ENCODE measurements around the gene CCL3. TPM values are rescaled to one million over a fixed set of nuclear protein-coding genes. Genes with fewer than 3 reads are reported as not detected.
"Not testable (repeated sequence)": the region's sequence is repeated elsewhere in the genome, so short reads cannot be mapped to it uniquely, and the experiment has no call there.

CCL3 gene
- total and polyA plus RNA-seq, 7 experiments from 2014 or later = 1.6 to 72.5 (median 44.0) TPM; not detected in 2

DNA sequence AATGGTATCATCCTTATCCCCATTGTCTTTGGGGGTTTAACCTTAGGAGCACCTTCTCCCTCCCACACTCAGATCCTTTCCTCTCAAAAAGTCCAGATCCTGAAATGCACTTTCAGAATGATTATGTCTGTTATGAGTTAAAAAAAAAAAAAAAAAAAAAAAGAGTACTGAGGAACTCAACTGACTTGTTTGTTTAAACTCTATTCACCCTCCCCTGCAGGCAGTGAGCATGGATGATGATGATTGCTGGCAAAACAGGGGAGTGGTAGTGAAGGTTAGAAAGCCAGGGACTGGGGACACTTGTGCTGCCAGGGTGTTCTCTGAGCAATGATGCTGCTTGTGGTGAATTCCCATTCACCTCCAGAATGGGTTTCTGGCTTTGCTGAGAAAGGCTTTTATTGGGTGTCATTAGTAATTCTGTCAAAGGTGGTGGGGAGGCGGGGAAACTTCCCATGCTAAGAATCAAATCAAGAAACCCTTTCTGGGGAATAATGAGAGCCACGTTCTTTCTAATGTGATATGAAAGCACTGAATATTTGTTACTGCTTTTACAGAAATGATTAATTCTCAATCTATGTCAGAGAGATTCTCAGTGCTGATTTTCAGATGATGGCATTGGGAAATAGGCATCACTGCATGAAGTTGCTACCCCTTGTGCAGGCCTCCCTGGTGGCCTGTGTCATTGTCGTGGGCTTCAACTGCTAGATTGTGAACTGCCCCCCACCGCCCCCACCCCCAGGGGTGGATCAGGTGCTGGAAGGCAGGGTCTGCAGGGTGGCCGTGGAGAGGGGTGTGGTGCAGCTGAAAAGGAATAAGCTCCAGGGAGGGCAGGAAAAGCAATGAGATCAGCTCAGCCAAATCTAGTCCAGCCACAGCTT, 27.8 kb upstream of the CCL3 start:
- Histone ChIP-seq H3K9me3 (ENCODE audit: control insufficient read depth in 2 of 3, low read length in 3 of 3) (no peaks in the 10 kb centered on the region), H3K27ac (ENCODE audit: low read depth, low read length) (no peak overlapping the region), H3K4me3 (ENCODE audit: low read length) (no peak overlapping the region), H3K27me3 (ENCODE audit: control insufficient read depth in 2 of 2, insufficient read depth in 2 of 2, low read length in 2 of 2) (no peaks in the 10 kb centered on the region), H3K36me3 (ENCODE audit: control insufficient read depth in 2 of 3, insufficient read depth in 3 of 3, low read length in 3 of 3) (no peaks in the 10 kb centered on the region), H3K4me1 (ENCODE audit: control insufficient read depth in 2 of 2, insufficient read depth in 2 of 2, low read length in 2 of 2) (no peaks in the 10 kb centered on the region)
- H3K27me3 Mint-ChIP-seq = peaks cover 0 to 20% (median 11%) of the 10 kb centered on the region in 5 donors
- no peak for DNase-seq
- no peak for ATAC-seq
- intact Hi-C loops (cut with micrococcal nuclease) = loop anchor here in 1 of 2 donors (10.0 kb wide), 1 partner anchor 67 kb away; no protein-coding TSS in a partner anchor
- no peaks in the 10 kb centered on the region for H3K4me1 Mint-ChIP-seq
- ChIA-PET CTCF (interaction anchor here (1.2 kb wide), 1 partner anchor 29 kb away, joined by 5 read pairs; no protein-coding TSS in a partner anchor), POLR2A (no interaction called here)
- no peak overlapping the region for H3K27ac Mint-ChIP-seq
- H3K9me3 Mint-ChIP-seq = peaks cover 0 to 8% (median 1%) of the 10 kb centered on the region in 11 donors
- no peaks in the 10 kb centered on the region for H3K36me3 Mint-ChIP-seq
- no peak overlapping the region for H3K4me3 Mint-ChIP-seq

GRCh38 chr17:36115649-36115977, 25.7 kb upstream of the CCL3 start:
- H3K4me1 ChIP-seq (ENCODE audit: control insufficient read depth in 2 of 2, insufficient read depth in 2 of 2, low read length in 2 of 2); H3K27ac ChIP-seq (ENCODE audit: low read depth, low read length); H3K27ac Mint-ChIP-seq; H3K36me3 Mint-ChIP-seq; ATAC-seq; DNase-seq; H3K9me3 ChIP-seq (ENCODE audit: control insufficient read depth in 2 of 3, low read length in 3 of 3); POLR2A ChIA-PET; H3K4me1 Mint-ChIP-seq; H3K4me3 ChIP-seq (ENCODE audit: low read length); H3K9me3 Mint-ChIP-seq; CTCF ChIA-PET; H3K36me3 ChIP-seq (ENCODE audit: control insufficient read depth in 2 of 3, insufficient read depth in 3 of 3, low read length in 3 of 3); H3K4me3 Mint-ChIP-seq; H3K27me3 ChIP-seq (ENCODE audit: control insufficient read depth in 2 of 2, insufficient read depth in 2 of 2, low read length in 2 of 2): not testable (repeated sequence)
- intact Hi-C loops (cut with micrococcal nuclease) = loop anchor here in 1 of 2 donors (10.0 kb wide), 1 partner anchor 69 kb away; no protein-coding TSS in a partner anchor
- H3K27me3 Mint-ChIP-seq = peaks cover 0 to 25% (median 5%) of the 10 kb centered on the region in 5 donors

GRCh38 chr17:36114971-36115648, 25.2 kb upstream of the CCL3 start:
- H3K36me3 Mint-ChIP-seq; CTCF ChIA-PET; H3K4me3 ChIP-seq (ENCODE audit: low read length); ATAC-seq; H3K4me1 ChIP-seq (ENCODE audit: control insufficient read depth in 2 of 2, insufficient read depth in 2 of 2, low read length in 2 of 2); POLR2A ChIA-PET; H3K27ac ChIP-seq (ENCODE audit: low read depth, low read length); H3K36me3 ChIP-seq (ENCODE audit: control insufficient read depth in 2 of 3, insufficient read depth in 3 of 3, low read length in 3 of 3); H3K27ac Mint-ChIP-seq; H3K4me3 Mint-ChIP-seq; DNase-seq; H3K4me1 Mint-ChIP-seq; H3K9me3 Mint-ChIP-seq; H3K27me3 ChIP-seq (ENCODE audit: control insufficient read depth in 2 of 2, insufficient read depth in 2 of 2, low read length in 2 of 2); H3K9me3 ChIP-seq (ENCODE audit: control insufficient read depth in 2 of 3, low read length in 3 of 3): not testable (repeated sequence)
- intact Hi-C loops (cut with micrococcal nuclease) = loop anchor here in 1 of 2 donors (10.0 kb wide), 1 partner anchor 70 kb away; no protein-coding TSS in a partner anchor
- peaks cover 0 to 26% (median 6%) of the 10 kb centered on the region in 5 donors for H3K27me3 Mint-ChIP-seq

DNA sequence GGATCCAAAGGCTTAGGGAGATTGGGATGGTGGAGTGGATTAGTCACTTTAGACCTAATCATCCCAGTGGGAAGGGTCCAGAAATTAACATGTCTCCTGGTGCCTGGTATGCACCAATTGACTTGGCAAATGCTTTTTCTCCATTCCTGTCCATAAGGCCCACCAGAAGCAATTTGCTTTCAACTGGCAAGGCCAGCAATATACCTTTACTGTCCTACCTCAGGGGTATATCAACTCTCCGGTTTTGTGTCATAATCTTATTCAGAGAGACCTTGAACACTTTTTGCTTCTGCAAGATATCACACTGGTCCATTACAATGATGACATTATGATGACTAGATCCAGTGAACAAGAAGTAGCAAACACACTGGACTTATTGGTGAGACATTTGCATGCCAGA, 23.2 kb upstream of the CCL3 start:
- H3K4me3 ChIP-seq (ENCODE audit: low read length); POLR2A ChIA-PET; H3K9me3 ChIP-seq (ENCODE audit: control insufficient read depth in 2 of 3, low read length in 3 of 3); H3K4me1 Mint-ChIP-seq; ATAC-seq; H3K27ac ChIP-seq (ENCODE audit: low read depth, low read length); H3K4me3 Mint-ChIP-seq; H3K36me3 ChIP-seq (ENCODE audit: control insufficient read depth in 2 of 3, insufficient read depth in 3 of 3, low read length in 3 of 3); CTCF ChIA-PET; DNase-seq; H3K27ac Mint-ChIP-seq; H3K27me3 ChIP-seq (ENCODE audit: control insufficient read depth in 2 of 2, insufficient read depth in 2 of 2, low read length in 2 of 2); H3K36me3 Mint-ChIP-seq; H3K9me3 Mint-ChIP-seq: not testable (repeated sequence)
- intact Hi-C loops (cut with micrococcal nuclease) = loop anchor here in 1 of 2 donors (10.0 kb wide), 1 partner anchor 72 kb away; no protein-coding TSS in a partner anchor
- peaks cover 6 to 29% (median 12%) of the 10 kb centered on the region in 5 donors for H3K27me3 Mint-ChIP-seq
- H3K4me1 ChIP-seq (ENCODE audit: control insufficient read depth in 2 of 2, insufficient read depth in 2 of 2, low read length in 2 of 2) = peaks cover 0 to 11% of the 10 kb centered on the region in 2 donors

GRCh38 chr17:36112572-36112971, 22.6 kb upstream of the CCL3 start:
- H3K27ac Mint-ChIP-seq = no peak overlapping the region
- Histone ChIP-seq H3K9me3 (ENCODE audit: control insufficient read depth in 2 of 3, low read length in 3 of 3) (no peaks in the 10 kb centered on the region), H3K27me3 (ENCODE audit: control insufficient read depth in 2 of 2, insufficient read depth in 2 of 2, low read length in 2 of 2) (no peaks in the 10 kb centered on the region), H3K27ac (ENCODE audit: low read depth, low read length) (no peak overlapping the region), H3K36me3 (ENCODE audit: control insufficient read depth in 2 of 3, insufficient read depth in 3 of 3, low read length in 3 of 3) (no peaks in the 10 kb centered on the region), H3K4me3 (ENCODE audit: low read length) (no peak overlapping the region), H3K4me1 (ENCODE audit: control insufficient read depth in 2 of 2, insufficient read depth in 2 of 2, low read length in 2 of 2) (peaks cover 0 to 16% of the 10 kb centered on the region in 2 donors)
- POLR2A ChIA-PET = no interaction called here
- no peaks in the 10 kb centered on the region for H3K36me3 Mint-ChIP-seq
- no peak for ATAC-seq
- H3K9me3 Mint-ChIP-seq = peaks cover 0 to 8% (median 0%) of the 10 kb centered on the region in 11 donors
- DNase-seq = no peak
- H3K27me3 Mint-ChIP-seq = peaks cover 6 to 29% (median 12%) of the 10 kb centered on the region in 5 donors
- CTCF ChIA-PET = no interaction called here
- peaks cover 0 to 2% (median 0%) of the 10 kb centered on the region in 7 donors for H3K4me1 Mint-ChIP-seq
- no peak overlapping the region for H3K4me3 Mint-ChIP-seq
- intact Hi-C loops (cut with micrococcal nuclease) = loop anchor here in 1 of 2 donors (10.0 kb wide), 1 partner anchor 72 kb away; no protein-coding TSS in a partner anchor

GRCh38 chr17:36111068-36111490, 21.1 kb upstream of the CCL3 start:
- no peaks in the 10 kb centered on the region for H3K9me3 ChIP-seq (ENCODE audit: control insufficient read depth in 2 of 3, low read length in 3 of 3)
- POLR2A ChIA-PET = no interaction called here
- no peak for DNase-seq
- peaks cover 0 to 31% of the 10 kb centered on the region in 2 donors for H3K4me1 ChIP-seq (ENCODE audit: control insufficient read depth in 2 of 2, insufficient read depth in 2 of 2, low read length in 2 of 2)
- H3K36me3 Mint-ChIP-seq = no peaks in the 10 kb centered on the region
- H3K27me3 ChIP-seq (ENCODE audit: control insufficient read depth in 2 of 2, insufficient read depth in 2 of 2, low read length in 2 of 2) = no peaks in the 10 kb centered on the region
- H3K27me3 Mint-ChIP-seq = peaks cover 6 to 29% (median 11%) of the 10 kb centered on the region in 5 donors
- no peak overlapping the region for H3K4me3 ChIP-seq (ENCODE audit: low read length)
- H3K36me3 ChIP-seq (ENCODE audit: control insufficient read depth in 2 of 3, insufficient read depth in 3 of 3, low read length in 3 of 3) = no peaks in the 10 kb centered on the region
- intact Hi-C loops (cut with micrococcal nuclease) = loop anchor here in 1 of 2 donors (10.0 kb wide), 1 partner anchor 74 kb away; no protein-coding TSS in a partner anchor
- no peak overlapping the region for H3K27ac Mint-ChIP-seq
- peaks cover 0 to 6% (median 0%) of the 10 kb centered on the region in 7 donors for H3K4me1 Mint-ChIP-seq
- ATAC-seq = no peak
- no peak overlapping the region for H3K27ac ChIP-seq (ENCODE audit: low read depth, low read length)
- peaks cover 0 to 8% (median 0%) of the 10 kb centered on the region in 11 donors for H3K9me3 Mint-ChIP-seq
- no peak overlapping the region for H3K4me3 Mint-ChIP-seq
- CTCF ChIA-PET = no interaction called here

Measured in naive thymus-derived CD4-positive, alpha-beta T cell (primary cell).